HG02938 (cell line): ENCODE measurements around the gene KEAP1.
"Not testable (repeated sequence)": the region's sequence is repeated elsewhere in the genome, so short reads cannot be mapped to it uniquely, and the experiment has no call there.

Experiments used
- ATAC-seq: cut with Tn5 transposase; IDR thresholded peaks from one replicate; pipeline ENCODE4 v1.9.1; 2021; ENCODE audit warnings: mild to moderate bottlenecking, moderate library complexity; ENCODE audit not compliant: unreplicated experiment

Gene KEAP1

DNA sequence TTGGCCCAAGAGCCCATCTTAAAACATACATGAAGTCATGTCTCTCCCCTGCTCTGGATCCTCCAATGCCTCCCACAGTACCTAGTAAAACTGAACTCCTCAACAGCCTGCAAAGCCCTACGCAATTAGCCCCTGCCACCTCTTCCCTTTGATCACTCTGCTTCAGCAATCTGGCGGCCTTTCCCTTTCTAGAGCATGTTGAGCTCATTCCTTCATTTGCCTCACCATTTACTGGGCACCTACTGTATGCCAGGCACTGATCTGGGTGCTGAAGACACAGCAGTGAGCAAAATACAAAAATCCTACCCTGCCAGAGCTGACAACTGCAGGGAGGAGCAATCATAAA is 2.9 kb downstream of the KEAP1 start:
- no peak for ATAC-seq

DNA sequence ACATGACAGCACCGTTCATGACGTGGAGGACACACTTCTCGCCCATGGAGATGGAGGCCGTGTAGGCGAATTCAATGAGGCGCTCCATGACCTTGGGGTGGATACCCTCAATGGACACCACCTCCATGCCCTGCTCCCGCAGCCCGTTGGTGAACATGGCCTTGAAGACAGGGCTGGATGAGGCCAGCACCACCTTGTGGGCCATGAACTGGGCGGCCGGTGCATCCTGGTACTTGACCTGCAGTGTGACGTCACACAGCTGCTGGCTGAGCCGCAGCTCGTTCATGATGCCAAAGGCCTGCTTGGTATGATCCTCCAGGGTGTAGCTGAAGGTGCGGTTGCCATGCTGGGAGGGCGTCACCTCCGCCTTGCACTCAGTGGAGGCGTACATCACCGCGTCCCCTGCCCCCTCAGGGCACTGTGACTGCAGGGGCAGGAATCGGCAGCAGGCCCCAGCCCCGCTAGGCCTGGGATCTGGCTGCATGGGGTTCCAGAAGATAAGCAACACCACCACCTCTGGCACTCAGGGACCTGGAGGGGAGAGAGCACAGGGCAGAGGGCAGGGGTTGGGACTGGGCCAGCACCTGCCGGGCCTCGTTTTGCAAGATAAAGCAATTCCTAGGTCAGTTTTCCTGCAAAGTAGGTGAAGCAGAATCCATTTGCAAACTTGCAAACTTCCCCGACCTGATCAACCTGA is 3.5 kb downstream of the KEAP1 start:
- no peak for ATAC-seq

DNA sequence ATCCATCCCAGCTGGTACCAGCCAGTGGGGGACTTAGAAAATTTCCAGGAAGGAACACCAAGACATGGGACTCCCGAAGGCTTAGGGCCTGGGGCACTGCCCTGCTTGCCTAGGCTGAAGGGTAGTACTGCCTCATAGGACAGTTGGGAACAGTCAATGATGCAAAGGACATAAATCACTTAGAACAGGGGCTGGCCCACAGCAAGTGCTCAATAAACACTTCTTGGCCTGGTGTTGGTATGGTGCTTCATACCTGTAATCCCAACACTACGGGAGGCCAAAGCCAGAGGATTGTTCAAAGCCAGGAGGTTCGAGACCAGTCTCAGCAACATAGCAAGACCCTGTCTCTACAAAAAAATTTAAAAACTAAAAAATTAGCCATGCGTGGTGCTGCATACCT is 5.8 kb downstream of the KEAP1 start:
- no peak for ATAC-seq

DNA sequence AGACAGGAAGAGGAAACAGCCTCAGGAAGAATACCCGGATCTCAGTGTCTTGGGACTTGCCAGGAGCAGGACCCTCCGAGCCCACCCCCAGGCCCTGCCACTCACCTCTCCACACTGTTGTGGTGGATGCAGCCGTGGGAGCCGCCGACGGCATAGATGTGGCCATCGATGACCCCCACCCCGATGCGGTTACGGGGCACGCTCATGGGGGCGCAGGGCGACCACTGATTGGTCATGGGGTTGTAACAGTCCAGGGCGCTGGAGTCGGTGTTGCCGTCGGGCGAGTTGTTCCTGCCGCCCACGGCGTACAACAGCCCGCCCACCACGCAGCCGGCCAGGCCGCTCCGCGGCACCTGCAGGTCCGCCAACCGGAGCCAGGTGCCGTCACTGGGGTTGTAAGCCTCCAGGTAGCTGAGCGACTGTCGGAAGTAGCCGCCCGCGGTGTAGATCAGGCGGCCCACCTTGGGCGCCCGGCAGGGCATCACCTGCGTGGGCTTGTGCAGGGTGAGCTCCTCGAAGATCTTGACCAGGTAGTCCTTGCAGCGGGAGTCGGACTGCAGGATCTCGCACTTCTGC is 11.6 kb downstream of the KEAP1 start:
- no peak for ATAC-seq

DNA sequence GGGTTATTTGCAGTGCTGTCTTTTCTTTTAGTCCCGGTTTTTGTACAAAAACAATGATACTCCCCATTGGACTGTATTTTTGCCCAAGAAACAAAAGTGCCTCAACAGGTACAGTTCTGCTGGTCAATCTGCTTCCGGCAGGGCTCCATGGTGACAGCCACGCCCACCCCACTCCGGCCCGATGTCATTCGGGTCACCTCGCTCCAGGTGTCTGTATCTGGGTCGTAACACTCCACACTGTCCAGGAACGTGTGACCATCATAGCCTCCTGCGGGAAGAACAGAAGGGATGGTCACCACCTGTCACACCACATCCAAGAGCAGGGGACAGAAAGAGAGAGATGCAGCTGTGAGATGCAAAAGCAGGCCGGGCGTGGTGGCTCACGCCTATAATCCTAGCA is 16.6 kb downstream of the KEAP1 start:
- no peak for ATAC-seq

DNA sequence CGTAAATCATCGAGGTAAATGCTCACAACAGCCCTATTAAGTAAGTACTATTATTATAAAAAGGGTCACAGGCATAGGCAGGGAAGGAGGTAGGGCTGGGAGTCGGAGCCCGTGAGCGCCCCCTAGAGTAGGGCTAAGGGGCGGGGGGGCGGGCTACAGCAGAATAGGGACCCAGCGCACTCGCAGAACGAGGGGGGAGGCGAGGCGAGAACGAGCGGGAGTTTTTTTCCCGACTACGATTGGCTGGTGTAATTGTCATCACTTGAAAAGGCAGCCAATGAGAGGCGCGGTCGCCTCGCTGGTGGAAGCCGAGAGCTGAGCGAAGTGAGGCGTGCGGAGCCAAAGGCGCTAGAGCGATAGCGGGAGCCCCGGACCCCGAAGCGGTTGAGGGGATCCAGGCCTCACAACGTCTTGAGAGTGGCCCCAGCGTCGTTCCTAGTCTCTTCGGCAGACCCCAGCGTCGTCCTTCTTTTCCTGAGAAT is 24.2 kb downstream of the KEAP1 start:
- ATAC-seq = no peak

DNA sequence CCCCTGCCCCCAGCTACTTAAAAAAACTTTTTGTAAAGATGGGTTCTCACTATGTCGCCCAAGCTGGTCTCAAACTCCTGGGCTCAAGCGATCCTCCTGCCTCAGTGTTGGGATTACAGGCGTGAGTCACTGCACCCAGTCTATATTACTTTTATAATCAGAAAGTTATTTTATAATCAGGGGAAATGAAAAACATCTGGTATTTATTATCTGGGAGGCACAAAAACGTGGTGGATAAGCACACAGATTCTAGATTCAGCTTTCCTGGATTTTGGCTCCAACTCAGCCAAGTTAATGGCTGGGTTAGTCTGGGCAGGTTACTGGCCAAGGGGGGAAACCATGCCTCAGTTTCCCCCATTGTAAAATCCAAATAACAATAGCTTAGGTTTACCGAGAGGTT is 24.7 kb downstream of the KEAP1 start:
- ATAC-seq = no peak

DNA sequence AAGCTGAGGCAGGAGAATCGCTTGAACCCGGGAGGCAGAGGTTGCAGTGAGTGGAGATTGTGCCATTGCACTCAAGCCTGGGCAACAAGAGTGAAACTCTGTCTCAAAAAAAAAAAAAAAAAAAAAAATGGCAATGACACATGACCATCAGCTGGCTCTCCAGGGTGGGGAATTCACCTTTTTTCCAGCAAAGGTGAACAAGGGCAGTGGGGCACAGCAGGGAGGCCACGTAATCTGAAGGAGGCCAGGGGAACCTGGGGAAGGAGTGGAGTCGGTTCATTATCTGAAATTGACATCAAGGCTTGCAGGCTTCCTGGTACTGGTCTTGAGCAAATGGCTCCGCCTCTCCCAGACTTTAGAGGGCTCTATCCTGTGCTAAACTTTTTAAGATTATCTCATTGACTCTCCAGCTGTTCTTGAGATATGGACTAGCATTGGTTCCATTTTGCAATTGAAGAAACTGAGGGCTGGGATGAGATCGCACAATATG is 28.1 kb downstream of the KEAP1 start:
- ATAC-seq = no peak

DNA sequence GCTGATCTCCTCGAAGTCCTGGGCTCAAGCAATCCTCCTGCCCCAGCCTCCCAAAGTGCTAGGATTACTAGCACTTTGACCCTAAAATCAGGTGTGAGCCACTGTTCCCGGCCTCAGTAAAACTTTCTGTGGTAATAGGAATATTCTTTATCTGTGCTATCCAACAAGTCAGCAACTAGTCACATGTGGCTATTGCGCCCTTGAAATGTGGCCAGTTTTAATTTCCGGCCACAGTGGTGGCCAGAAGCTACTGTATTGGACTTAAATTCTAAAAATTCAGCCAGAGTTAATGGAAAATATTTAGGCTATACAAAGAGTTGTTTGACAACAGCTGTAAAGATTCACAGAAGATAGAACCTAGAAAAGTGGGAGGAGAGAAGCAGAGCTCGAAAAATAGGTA is 30.0 kb downstream of the KEAP1 start:
- no peak for ATAC-seq

DNA sequence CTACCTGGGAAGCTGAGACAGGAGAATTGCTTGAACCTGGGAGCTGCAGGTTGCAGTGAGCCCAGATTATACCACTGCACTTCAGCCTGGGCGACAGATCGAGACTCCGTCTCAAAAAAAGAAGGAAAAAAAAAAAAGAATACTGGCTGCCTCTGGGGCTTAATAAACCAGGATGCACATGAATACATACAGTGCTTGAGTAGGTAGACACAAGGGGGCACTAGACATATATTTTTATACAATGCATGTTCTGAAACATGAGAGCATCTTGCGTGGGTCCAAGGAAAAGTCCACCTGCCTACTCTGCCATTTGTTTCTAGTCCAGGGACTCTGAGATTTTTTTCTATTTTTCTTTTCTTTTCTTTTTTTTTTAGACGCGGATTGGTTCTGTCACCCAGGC is 31.2 kb downstream of the KEAP1 start:
- ATAC-seq = no peak

DNA sequence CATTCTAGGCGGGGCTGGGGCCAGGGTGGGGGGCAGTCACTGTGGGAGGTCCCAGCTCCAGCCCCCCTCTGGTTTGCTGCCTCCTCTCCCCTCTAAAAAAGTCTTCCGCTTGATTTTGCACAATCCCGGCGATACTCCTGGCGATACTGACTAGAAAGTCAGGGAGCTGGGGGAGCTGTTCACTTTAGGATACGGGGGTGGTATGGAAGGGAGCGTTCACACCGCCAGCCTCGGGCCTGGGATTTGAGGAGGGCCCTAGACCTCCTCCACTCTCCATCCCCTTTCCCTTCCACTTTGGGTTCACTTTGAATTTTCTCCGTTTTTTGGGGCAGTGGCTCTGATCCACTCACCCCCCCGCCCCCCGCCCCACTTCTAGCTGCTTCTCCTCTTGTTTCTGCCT is 35.0 kb downstream of the KEAP1 start:
- ATAC-seq = no peak

DNA sequence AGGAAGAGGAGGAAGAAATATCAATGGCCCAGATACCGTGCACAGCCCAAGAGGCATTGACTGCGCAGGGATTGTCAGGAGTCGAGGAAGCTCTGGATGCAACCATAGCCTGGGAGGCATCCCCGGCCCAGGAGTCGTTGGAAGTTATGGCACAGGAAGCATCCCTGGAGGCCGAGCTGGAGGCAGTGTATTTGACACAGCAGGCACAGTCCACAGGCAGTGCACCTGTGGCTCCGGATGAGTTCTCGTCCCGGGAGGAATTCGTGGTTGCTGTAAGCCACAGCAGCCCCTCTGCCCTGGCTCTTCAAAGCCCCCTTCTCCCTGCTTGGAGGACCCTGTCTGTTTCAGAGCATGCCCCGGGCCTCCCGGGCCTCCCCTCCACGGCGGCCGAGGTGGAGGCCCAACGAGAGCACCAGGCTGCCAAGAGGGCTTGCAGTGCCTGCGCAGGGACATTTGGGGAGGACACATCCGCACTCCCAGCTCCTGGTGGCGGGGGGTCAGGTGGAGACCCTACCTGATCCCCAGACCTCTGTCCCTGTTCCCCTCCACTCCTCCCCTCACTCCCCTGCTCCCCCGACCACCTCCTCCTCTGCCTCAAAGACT is 36.0 kb downstream of the KEAP1 start:
- ATAC-seq = no peak

DNA sequence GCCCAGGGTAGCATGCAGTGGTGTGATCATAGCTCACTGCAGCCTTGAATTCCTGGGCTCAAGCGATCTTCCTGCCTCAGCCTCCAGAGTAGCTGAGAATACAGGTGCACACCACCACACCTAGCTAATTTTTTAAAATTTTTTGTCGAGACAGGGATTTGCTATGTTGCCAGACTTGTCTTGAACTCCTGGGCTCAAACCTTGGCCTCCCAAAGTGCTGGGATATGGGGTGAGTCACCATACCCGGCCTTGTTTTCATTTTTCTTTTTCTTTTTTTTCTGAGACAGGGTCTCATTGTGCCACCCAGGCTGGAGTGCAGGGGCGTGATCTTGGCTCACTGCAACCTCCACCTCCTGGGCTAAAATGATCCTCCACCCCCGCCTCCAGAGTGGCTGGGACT is 38.7 kb downstream of the KEAP1 start:
- ATAC-seq = no peak

DNA sequence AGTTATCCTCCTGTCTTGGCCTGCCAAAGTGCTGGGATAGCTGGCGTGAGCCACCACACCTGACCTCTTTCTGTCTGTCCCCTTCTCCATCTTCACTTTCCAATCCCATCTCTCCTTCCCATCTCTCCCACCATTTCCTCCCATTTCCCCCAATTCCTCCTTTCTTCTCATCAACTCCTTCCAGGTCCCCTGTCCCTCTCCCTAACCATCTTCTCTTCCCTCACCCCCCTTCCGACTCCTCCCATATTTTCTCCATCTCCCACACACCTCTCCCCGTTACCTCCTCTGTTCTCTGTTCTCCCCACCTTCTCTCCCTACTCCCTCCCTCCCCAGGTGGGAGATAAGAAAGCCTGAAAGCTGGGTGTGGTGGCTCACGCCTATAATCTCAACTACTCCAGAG is 40.6 kb downstream of the KEAP1 start:
- no peak for ATAC-seq

DNA sequence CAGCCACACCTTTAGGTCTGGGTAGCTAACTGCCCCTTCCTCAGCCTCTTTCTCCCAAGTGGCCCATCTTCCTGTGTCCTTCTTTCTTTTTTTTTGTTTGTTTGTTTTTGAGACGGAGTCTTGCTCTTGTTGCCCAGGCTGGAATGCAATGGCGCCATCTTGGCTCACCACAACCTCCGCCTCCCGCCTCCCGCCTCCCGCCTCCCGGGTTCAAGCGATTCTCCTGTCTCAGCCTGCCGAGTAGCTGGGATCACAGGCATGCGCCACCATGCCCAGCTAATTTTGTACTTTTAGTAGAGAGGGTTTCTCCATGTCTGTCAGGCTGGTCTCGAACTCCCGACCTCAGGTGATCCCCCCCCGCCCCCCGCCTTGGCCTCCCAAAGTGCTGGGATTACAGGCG is 41.1 kb downstream of the KEAP1 start:
- ATAC-seq = not testable (repeated sequence)

DNA sequence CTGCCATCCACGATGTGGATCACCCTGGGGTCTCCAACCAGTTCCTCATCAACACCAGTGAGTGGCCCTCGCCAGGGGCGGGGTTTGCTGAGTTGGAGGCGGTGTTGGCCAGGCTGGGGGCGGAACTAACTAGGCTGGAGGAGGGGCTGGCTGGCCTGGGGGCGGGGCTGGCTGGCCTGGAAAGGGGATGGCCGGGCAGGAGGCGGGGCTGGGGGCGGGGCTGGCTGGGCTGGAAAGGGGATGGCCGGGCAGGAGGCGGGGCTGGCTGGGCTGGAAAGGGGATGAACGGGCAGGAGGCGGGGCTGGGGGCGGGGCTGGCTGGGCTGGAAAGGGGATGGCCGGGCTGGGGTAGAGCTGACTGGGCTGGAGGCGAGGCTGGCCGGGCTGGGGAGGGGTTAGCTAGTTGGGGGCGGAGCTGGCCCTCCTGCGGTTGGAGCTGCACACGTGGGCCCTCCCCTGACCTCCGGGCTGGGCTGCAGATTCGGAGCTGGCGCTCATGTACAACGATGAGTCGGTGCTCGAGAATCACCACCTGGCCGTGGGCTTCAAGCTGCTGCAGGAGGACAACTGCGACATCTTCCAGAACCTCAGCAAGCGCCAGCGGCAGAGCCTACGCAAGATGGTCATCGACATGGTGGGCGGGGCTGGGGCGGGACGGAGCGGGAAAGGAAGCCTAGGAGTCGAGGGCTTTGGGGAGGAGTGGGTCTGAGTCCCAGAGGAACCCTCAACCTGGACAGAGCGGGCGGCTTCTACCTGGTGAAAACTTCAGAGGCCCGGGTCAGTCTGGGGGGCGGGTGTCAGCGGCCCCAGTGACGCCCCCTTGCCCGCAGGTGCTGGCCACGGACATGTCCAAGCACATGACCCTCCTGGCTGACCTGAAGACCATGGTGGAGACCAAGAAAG is 41.9 kb downstream of the KEAP1 start:
- no peak for ATAC-seq

DNA sequence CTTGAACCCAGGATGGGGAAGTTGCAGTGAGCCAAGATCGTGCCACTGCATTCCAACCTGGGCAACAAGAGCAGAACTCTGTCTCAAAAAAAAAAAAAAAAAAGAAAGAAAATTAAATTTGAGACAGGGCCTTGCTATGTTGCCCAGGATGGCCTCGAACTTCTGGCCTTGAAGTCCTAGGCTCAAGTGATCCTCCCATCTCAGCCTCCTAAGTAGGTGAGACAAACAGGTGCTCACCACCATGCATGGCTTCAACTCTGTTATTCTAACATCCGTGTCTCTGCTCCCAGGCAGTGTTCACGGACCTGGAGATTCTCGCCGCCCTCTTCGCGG is 42.5 kb downstream of the KEAP1 start:
- ATAC-seq = no peak

DNA sequence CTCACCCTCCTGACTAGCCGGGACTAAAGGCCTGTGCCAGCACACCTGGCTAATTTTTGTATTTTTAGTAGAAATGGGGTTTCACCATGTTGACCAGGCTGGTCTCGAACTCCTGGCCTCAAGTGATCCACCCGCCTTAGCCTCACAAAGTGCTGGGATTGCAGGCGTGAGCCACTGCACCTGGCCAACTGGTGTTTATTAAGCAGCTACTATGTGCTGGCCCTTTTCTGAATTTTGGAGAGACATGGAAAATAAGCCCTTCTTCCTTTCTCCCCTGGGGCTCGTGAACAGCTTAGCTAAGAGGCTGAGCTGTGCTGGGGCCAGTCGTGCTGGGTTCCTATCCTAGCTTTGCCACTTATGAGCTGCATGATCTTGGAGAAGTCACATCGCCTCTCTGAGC is 44.4 kb downstream of the KEAP1 start:
- not testable (repeated sequence) for ATAC-seq

DNA sequence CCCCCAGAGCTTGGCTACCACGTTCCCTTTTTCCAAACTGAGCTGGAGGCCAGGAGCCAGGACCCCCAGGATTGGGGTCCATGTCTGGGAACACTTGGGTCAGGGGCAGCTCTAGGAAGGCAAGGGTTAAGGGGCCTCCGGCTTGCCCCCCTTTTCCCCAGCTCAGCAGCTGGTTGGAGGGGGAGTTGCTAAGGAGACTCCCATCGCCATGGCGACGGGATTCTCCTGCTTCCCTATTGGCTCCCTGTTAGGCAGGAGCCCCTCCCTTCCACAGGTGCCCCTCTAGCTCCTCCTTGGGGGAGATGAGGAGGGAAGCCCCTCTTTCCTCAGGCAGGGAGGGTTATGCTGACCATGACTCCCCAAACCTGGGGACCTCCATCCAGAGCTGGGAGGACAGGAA is 48.9 kb downstream of the KEAP1 start:
- no peak for ATAC-seq

DNA sequence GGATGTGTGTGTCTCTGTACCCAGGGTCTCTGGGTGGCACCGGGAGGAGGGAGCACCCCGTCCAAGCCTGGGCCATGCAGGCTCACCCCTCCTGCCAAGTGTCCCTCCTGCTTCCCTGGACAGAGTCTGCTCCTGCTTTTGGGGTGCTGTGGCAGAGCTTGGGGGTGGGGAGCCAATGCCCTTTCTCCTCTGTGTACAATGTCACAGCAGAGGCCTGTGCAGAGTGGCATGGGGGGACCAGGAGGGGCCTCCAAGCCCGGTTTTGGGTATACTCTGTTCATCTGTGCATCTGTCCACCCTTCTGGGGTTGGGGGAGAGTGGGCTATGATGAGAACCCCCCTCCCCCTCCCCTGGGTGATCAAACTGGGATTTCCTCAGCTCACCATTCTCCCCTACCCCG is 49.3 kb downstream of the KEAP1 start:
- ATAC-seq = no peak

DNA sequence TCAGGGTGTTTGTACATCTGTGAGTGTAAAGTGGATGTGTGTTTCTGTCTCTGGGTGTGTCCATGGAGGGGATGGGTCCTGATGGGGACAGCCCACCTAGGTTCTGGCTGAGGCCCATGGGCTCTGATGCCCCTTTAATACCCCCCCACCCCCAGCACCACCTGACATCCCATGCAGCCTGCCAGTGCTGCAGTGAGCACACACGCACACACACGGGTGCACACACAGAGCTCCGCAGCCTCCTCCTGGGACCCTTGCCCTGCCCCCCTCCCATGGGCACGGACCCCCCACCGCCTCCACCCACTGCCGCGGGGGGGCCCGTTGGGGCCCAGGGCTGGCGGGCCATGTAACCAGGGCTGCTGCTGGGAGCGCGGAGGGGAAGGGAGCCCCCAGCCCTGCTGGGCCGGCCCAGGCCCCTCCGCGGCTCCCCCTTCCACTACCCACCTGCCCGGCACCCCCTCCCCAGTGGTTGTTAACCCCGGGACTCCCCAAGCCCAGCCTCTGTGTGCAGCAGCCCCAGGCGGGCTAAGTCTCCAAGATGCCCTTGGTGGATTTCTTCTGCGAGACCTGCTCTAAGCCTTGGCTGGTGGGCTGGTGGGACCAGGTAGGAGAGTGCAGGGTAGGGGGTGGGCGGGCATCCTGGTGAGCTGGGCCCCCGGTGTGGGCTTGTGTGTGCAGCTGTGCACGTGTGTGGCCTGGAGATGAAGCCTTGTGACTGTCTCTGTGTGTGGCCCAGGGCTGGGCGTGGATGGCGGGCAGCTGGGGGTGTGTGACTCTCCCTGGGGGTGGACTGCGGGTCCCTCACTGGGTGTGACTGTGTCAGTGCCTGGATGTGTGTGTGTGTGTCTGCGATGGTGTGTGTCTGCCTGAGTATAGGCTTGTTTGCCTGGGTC is 50.2 kb downstream of the KEAP1 start:
- ATAC-seq = no peak
